HepG2 (cell line): Measurements from ENCODE around the gene G6PC3. TPM values are rescaled to one million over a fixed set of nuclear protein-coding genes. Genes with fewer than 3 reads are reported as not detected.
A peak's percentile ranks its signal among the peaks of the same experiment; 100 is the strongest.

Source experiments
- ATAC-seq: fragments of 200-7000 bp; cut with Tn5 transposase; 3 replicates; pipeline ENCODE4 v1.9.1; 2020; ENCODE audit warnings: mild to moderate bottlenecking, moderate library complexity
- BruUV-seq: library from RNA; stranded (reverse); fragments of 400-500 nt; replicated peaks from 2 replicates; lab custom pipeline; 2021; lab: Mats Ljungman, UMichigan
- CTCF ChIA-PET: fragments of 300-600 bp; formaldehyde crosslinking; extraction: SDS; loops from one replicate; lab custom pipeline; 2021; ENCODE audit warnings: low total read pairs, inconsistent platforms, low intra/inter-chr PET ratio; lab: Yijun Ruan, JAX
- POLR2A ChIA-PET: fragments of 350-600 bp; sonication (Branson Sonifier 250); formaldehyde crosslinking; loops from one replicate; lab custom pipeline; 2020; ENCODE audit warnings: antibody characterized with exemption, inconsistent platforms; lab: Yijun Ruan, JAX
- DNase-seq: peaks from one replicate; pipeline ENCODE4 v3.0.0-alpha.2; 2015; ENCODE audit warnings: low spot score
- FAIRE-seq: peaks from 3 replicates; lab custom pipeline; 2011; peaks lifted over from hg19 to GRCh38; lab: Jason Lieb, UNC
- H2AFZ ChIP-seq: one replicate; pipeline ENCODE4 v1.6.1; 2011; ENCODE audit warnings: low read length, inconsistent platforms
- H3K27ac ChIP-seq: fragments of 300-600 bp; 3 replicates; pipeline ENCODE4 v1.8.0; 2011; ENCODE audit warnings: mixed run types, mild to moderate bottlenecking, mixed read lengths, low read length, inconsistent platforms; ENCODE audit not compliant: insufficient read depth; ENCODE audit errors: extremely low read length
- H3K27me3 ChIP-seq, 2 experiments: fragments of 200-600 bp in 1 of 2; 2 replicates in 1 of 2; 3 replicates in 1 of 2; pipeline versions ENCODE4 v1.6.0 to v1.8.0; 2011; ENCODE audit warnings: low read length in 2 of 2, mild to moderate bottlenecking in 2 of 2, moderate library complexity in 2 of 2, inconsistent platforms in 1 of 2; ENCODE audit not compliant: insufficient read depth in 2 of 2, control insufficient read depth in 1 of 2
- H3K36me3 ChIP-seq, 2 experiments: fragments of 200-600 bp in 1 of 2; replicated peaks in 1 of 2; 2 replicates in 1 of 2; 3 replicates in 1 of 2; pipeline versions ENCODE4 v1.5.1 to v1.8.0; 2011; ENCODE audit warnings: low read length in 2 of 2, inconsistent platforms in 1 of 2; ENCODE audit not compliant: insufficient read depth in 2 of 2, control insufficient read depth in 1 of 2
- H3K4me1 ChIP-seq: 2 replicates; pipeline ENCODE4 v1.5.1; 2012; ENCODE audit warnings: low read length, inconsistent platforms; ENCODE audit not compliant: insufficient read depth
- H3K4me2 ChIP-seq: 2 replicates; pipeline ENCODE4 v1.6.0; 2011; ENCODE audit warnings: low read depth, low read length, inconsistent platforms
- H3K4me3 ChIP-seq, 3 experiments: fragments of 200-600 bp in 1 of 3; sonication (generic), shearing (Covaris generic) in 1 of 3; replicated peaks in 1 of 3; 2 replicates each; pipeline ENCODE4 v1.5.1; 2011 to 2016; ENCODE audit warnings: low read length in 3 of 3, inconsistent platforms in 2 of 3, low read depth in 2 of 3, mild to moderate bottlenecking in 2 of 3, control low read depth in 1 of 3, mixed read lengths in 1 of 3; ENCODE audit not compliant: insufficient read depth in 1 of 3
- H3K79me2 ChIP-seq: one replicate; pipeline ENCODE4 v1.6.1; 2011; ENCODE audit warnings: low read length, inconsistent platforms; ENCODE audit not compliant: insufficient read depth
- H3K9ac ChIP-seq: 2 replicates; pipeline ENCODE4 v1.6.0; 2011; ENCODE audit warnings: mild to moderate bottlenecking, low read depth, low read length, inconsistent platforms; ENCODE audit not compliant: insufficient read depth
- H3K9me3 ChIP-seq: 2 replicates; pipeline ENCODE4 v1.5.1; 2012; ENCODE audit warnings: mild to moderate bottlenecking, low read length
- H4K20me1 ChIP-seq: 2 replicates; pipeline ENCODE4 v1.6.0; 2011; ENCODE audit warnings: inconsistent platforms, mild to moderate bottlenecking, low read length, moderate library complexity; ENCODE audit not compliant: insufficient read depth
- FOXK1 ChIP-seq: sonication (generic); formaldehyde crosslinking; IDR thresholded peaks from 2 replicates; pipeline ENCODE4 v1.4.0; 2020; ENCODE audit warnings: low read depth, missing genetic modification reagents, borderline replicate concordance
- KAT8 ChIP-seq: IDR thresholded peaks from 2 replicates; pipeline ENCODE4 v1.6.1; 2016; ENCODE audit warnings: missing genetic modification reagents, missing compliant biosample characterization
- MXD4 ChIP-seq: IDR thresholded peaks from 2 replicates; pipeline ENCODE4 v1.6.1; 2016; ENCODE audit warnings: mild to moderate bottlenecking, missing biosample characterization, missing genetic modification reagents
- NFRKB ChIP-seq: fragments of 450-650 bp; IDR thresholded peaks from 2 replicates; pipeline ENCODE4 v1.6.1; 2017
- SNRNP70 ChIP-seq: fragments of 200-400 bp; formaldehyde crosslinking; IDR thresholded peaks from 2 replicates; pipeline ENCODE4 v1.6.1; 2017; ENCODE audit warnings: mild to moderate bottlenecking, low read depth, low read length, moderate library complexity
- ZFP36 ChIP-seq: fragments of 150-350 bp; IDR thresholded peaks from 2 replicates; pipeline ENCODE4 v1.6.1; 2018; ENCODE audit warnings: borderline replicate concordance, low read length, low read depth; ENCODE audit not compliant: partially characterized antibody
- ZNF207 ChIP-seq: fragments of 450-650 bp; IDR thresholded peaks from 2 replicates; pipeline ENCODE4 v1.6.1; 2016; ENCODE audit warnings: antibody characterized with exemption, borderline replicate concordance
- ZNF274 ChIP-seq: sonication (generic); formaldehyde crosslinking; IDR thresholded peaks from 2 replicates; pipeline ENCODE4 v1.5.1; 2020; ENCODE audit warnings: mild to moderate bottlenecking, missing genetic modification reagents
- ZNF776 ChIP-seq: sonication (generic); formaldehyde crosslinking; IDR thresholded peaks from 2 replicates; pipeline ENCODE4 v1.4.0; 2020; ENCODE audit warnings: mild to moderate bottlenecking, missing genetic modification reagents
- ZSCAN5A ChIP-seq: sonication (generic); formaldehyde crosslinking; IDR thresholded peaks from 2 replicates; pipeline ENCODE4 v1.8.0; 2022; ENCODE audit warnings: mild to moderate bottlenecking, missing genetic modification reagents, borderline replicate concordance
- WGBS: methylation state at CpG from one replicate; pipeline ENCODE4 v1.1.6; 2017; ENCODE audit warnings: low lambda C conversion rate; 5-methylcytosine and 5-hydroxymethylcytosine counted together
- in situ Hi-C: cut with HindIII; loops from 2 replicates; pipeline ENCODE4 v1.10.0; 2017; ENCODE audit warnings: low pct_unique_long_range_greater_than_20kb; ENCODE audit not compliant: extremely low pct_ligation_motif_present
- intact Hi-C: fragments of 100-400 bp; cut with micrococcal nuclease; formaldehyde crosslinking; loops from one replicate; pipeline ENCODE4 v1.10.0; 2022; ENCODE audit not compliant: unreplicated experiment
- polyA plus RNA-seq, 8 experiments: library from polyadenylated mRNA; depleted of rRNA in 3 of 8; stranded (reverse) in 7 of 8; unstranded in 1 of 8; fragments of >200 nt; fragmentation: Illumina TruSeq in 4 of 8; extraction: Trizol in 4 of 8; gene quantifications; 2 replicates each; pipeline versions ENCODE4 v1.2.1 to v1.2.3, GENCODE V29; 2011 to 2016; ENCODE audit warnings: low read depth in 4 of 8, missing spikeins in 1 of 8, mixed read lengths in 1 of 8; ENCODE audit not compliant: insufficient read depth in 1 of 8
- total RNA-seq, 5 experiments: library from RNA; depleted of rRNA; stranded (reverse); fragments of >200 nt; fragmentation: Illumina TruSeq; extraction: Trizol; gene quantifications; 2 replicates each; pipeline ENCODE4 v1.2.3, GENCODE V29; 2016; ENCODE audit warnings: low read depth in 1 of 5

G6PC3 gene
- total and polyA plus RNA-seq, 2 of the 13 experiments (the other 11 are each of a cell fraction or from before 2014, with no cell fraction given), result 38.5 to 75.8 TPM

- no peak for TF ChIP-seq ZSCAN5A (CRISPR knock-in tag)
- no peak for TF ChIP-seq KAT8
Observed at GRCh38 chr17:44043272-44043696, 27.3 kb upstream of the G6PC3 start (continued).

GRCh38 chr17:44044071-44044470 is 26.5 kb upstream of the G6PC3 start:
- intact Hi-C loops, result no loop called here
- Histone ChIP-seq H3K27ac (no peak overlapping the region), H3K36me3 (peaks cover 18 to 56% of the 10 kb centered on the region in 2 experiments), H3K79me2 (peaks cover 65% of the 10 kb centered on the region), H3K4me1 (peaks cover 11% of the 10 kb centered on the region), H3K9ac (no peak overlapping the region), H4K20me1 (peaks cover 25% of the 10 kb centered on the region), H3K4me2 (no peak overlapping the region), H3K27me3 (no peaks in the 10 kb centered on the region), H3K9me3 (no peaks in the 10 kb centered on the region), H3K4me3 (no peak overlapping the region), H2AFZ (no peak overlapping the region)
- no peak for TF ChIP-seq ZNF776
- no peak for TF ChIP-seq ZNF274 (CRISPR knock-in tag)
- TF ChIP-seq ZNF207, result no peak
- no peak for TF ChIP-seq ZFP36
- no peak for TF ChIP-seq FOXK1 (CRISPR knock-in tag)
- TF ChIP-seq NFRKB, result no peak
- no peak for TF ChIP-seq MXD4 (CRISPR knock-in tag)
- no peak for TF ChIP-seq SNRNP70
- CTCF ChIA-PET, result no interaction called here
- no peak for DNase-seq
- BruUV-seq, result TSS peak; percentile 30
- in situ Hi-C loops, result loop anchor here (10.0 kb wide), 1 partner anchor 99 kb away; the partner anchor contains the start of gene PPY
- no peak for ATAC-seq
- no peak for FAIRE-seq
- WGBS, result 91% methylated on average over 1 of the region's 1 CpG
- POLR2A ChIA-PET, result interaction anchor here (1.2 to 2.6 kb wide), 2 partner anchors 22 to 30 kb away, joined by 3 to 8 read pairs; partner anchors contain the start of genes LSM12 and TMEM101
